Measurements from ENCODE around the gene CTNNBIP1. TPM values are rescaled to one million over a fixed set of nuclear protein-coding genes. Genes with fewer than 3 reads are reported as not detected.

Gene CTNNBIP1
- polyA plus RNA-seq, 1 donor from 2014 or later = 69.3 TPM

DNA sequence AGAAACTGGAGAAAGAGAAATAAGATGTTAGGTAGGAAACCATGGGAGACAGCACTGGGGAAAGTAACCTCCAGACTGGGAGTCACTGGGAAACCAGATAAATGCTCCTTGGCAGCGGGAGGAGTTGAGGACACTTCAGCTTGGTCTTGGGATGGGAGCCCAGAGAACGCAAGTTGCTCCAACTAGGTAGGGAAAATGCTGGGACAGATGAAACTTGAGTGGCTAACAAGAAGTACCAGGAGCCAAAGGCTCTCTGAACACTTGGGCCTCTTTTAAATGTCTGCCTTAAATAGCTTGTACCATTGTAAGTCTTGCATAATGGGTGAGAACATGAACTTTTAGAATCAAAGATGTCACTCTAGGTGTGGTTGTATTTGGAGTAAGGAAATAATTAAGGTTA is 36.2 kb upstream of the CTNNBIP1 start:
- H3K27ac ChIP-seq (ENCODE audit: low read length) = no peak overlapping the region
- H3K4me3 ChIP-seq (ENCODE audit: low read length) = no peak overlapping the region
- peaks cover 13% of the 10 kb centered on the region for H3K79me2 ChIP-seq (replicated peaks; ENCODE audit: insufficient read depth, low read length)
- TF ChIP-seq EP300 (conservative IDR thresholded peaks at IDR 0.05; ENCODE audit: poor library complexity, severe bottlenecking) = no peak
- TF ChIP-seq, protein P1, sequence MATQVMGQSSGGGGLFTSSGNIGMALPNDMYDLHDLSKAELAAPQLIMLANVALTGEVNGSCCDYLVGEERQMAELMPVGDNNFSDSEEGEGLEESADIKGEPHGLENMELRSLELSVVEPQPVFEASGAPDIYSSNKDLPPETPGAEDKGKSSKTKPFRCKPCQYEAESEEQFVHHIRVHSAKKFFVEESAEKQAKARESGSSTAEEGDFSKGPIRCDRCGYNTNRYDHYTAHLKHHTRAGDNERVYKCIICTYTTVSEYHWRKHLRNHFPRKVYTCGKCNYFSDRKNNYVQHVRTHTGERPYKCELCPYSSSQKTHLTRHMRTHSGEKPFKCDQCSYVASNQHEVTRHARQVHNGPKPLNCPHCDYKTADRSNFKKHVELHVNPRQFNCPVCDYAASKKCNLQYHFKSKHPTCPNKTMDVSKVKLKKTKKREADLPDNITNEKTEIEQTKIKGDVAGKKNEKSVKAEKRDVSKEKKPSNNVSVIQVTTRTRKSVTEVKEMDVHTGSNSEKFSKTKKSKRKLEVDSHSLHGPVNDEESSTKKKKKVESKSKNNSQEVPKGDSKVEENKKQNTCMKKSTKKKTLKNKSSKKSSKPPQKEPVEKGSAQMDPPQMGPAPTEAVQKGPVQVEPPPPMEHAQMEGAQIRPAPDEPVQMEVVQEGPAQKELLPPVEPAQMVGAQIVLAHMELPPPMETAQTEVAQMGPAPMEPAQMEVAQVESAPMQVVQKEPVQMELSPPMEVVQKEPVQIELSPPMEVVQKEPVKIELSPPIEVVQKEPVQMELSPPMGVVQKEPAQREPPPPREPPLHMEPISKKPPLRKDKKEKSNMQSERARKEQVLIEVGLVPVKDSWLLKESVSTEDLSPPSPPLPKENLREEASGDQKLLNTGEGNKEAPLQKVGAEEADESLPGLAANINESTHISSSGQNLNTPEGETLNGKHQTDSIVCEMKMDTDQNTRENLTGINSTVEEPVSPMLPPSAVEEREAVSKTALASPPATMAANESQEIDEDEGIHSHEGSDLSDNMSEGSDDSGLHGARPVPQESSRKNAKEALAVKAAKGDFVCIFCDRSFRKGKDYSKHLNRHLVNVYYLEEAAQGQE (IDR thresholded peaks at IDR 0.05; ENCODE audit: borderline replicate concordance) = no peak
- H2AFZ ChIP-seq (ENCODE audit: low read depth, low read length) = no peak overlapping the region
- H3F3A ChIP-seq (ENCODE audit: insufficient read depth, low read length, poor library complexity, severe bottlenecking) = no peaks in the 10 kb centered on the region
- no peaks in the 10 kb centered on the region for H3K9me2 ChIP-seq (ENCODE audit: insufficient read depth, low read length)
- no peak overlapping the region for H3K4me2 ChIP-seq (ENCODE audit: low read length)
- no peaks in the 10 kb centered on the region for H4K20me1 ChIP-seq (ENCODE audit: insufficient read depth)
- H3K27me3 ChIP-seq (ENCODE audit: insufficient read depth, low read depth, low read length) = no peaks in the 10 kb centered on the region
- H3K36me3 ChIP-seq (ENCODE audit: insufficient read depth, low read length) = no peaks in the 10 kb centered on the region
- no peaks in the 10 kb centered on the region for H3K9me3 ChIP-seq (ENCODE audit: low read length)
- H3K9ac ChIP-seq (ENCODE audit: low read length) = no peak overlapping the region

GRCh38 chr1:9942939-9943788 is 33.1 kb upstream of the CTNNBIP1 start, which contains the start of the genes LZIC and NMNAT1:
Gene LZIC, minus strand, starts transcription at chr1:9943391. Its CDS starts 6,772 bp downstream, at chr1:9936619.
Gene NMNAT1, plus strand, starts transcription at chr1:9943475. Its CDS starts 28,599 bp downstream, at chr1:9972074.
- Histone ChIP-seq H3F3A (ENCODE audit: insufficient read depth, low read length, poor library complexity, severe bottlenecking) (no peaks in the 10 kb centered on the region), H3K9me2 (ENCODE audit: insufficient read depth, low read length) (no peaks in the 10 kb centered on the region), H3K27ac (ENCODE audit: low read length) (peak within 1 kb of the TSS; percentile 67), H3K9me3 (ENCODE audit: low read length) (no peaks in the 10 kb centered on the region), H3K4me3 (ENCODE audit: low read length) (peak within 1 kb of the TSS; percentile 85), H3K79me2 (replicated peaks; ENCODE audit: insufficient read depth, low read length) (peaks cover 13% of the 10 kb centered on the region), H2AFZ (ENCODE audit: low read depth, low read length) (peak within 1 kb of the TSS; percentile 94), H3K36me3 (ENCODE audit: insufficient read depth, low read length) (no peaks in the 10 kb centered on the region), H4K20me1 (ENCODE audit: insufficient read depth) (no peaks in the 10 kb centered on the region), H3K27me3 (ENCODE audit: insufficient read depth, low read depth, low read length) (no peaks in the 10 kb centered on the region), H3K9ac (ENCODE audit: low read length) (peak within 1 kb of the TSS; percentile 83), H3K4me2 (ENCODE audit: low read length) (peak within 1 kb of the TSS; percentile 86)
- TF ChIP-seq MXI1 (conservative IDR thresholded peaks at IDR 0.05; ENCODE audit: poor library complexity, severe bottlenecking) (peak; percentile 82), EP300 (conservative IDR thresholded peaks at IDR 0.05; ENCODE audit: poor library complexity, severe bottlenecking) (peak; percentile 35), TAF1 (IDR thresholded peaks at IDR 0.05; ENCODE audit: low read depth) (peak; percentile 89), SMC3 (conservative IDR thresholded peaks at IDR 0.05; ENCODE audit: poor library complexity) (peak; percentile 30), POLR2AphosphoS5 (IDR thresholded peaks at IDR 0.05) (peak; percentile 82), EZH2 (IDR thresholded peaks at IDR 0.05; ENCODE audit: borderline replicate concordance, insufficient read depth, low read length, poor library complexity, severe bottlenecking) (no peak), RAD21 (conservative IDR thresholded peaks at IDR 0.05) (peak; percentile 21)
- TF ChIP-seq, protein P1 (IDR thresholded peaks at IDR 0.05; ENCODE audit: borderline replicate concordance) = peak; percentile 64
- TF ChIP-seq, protein P2, sequence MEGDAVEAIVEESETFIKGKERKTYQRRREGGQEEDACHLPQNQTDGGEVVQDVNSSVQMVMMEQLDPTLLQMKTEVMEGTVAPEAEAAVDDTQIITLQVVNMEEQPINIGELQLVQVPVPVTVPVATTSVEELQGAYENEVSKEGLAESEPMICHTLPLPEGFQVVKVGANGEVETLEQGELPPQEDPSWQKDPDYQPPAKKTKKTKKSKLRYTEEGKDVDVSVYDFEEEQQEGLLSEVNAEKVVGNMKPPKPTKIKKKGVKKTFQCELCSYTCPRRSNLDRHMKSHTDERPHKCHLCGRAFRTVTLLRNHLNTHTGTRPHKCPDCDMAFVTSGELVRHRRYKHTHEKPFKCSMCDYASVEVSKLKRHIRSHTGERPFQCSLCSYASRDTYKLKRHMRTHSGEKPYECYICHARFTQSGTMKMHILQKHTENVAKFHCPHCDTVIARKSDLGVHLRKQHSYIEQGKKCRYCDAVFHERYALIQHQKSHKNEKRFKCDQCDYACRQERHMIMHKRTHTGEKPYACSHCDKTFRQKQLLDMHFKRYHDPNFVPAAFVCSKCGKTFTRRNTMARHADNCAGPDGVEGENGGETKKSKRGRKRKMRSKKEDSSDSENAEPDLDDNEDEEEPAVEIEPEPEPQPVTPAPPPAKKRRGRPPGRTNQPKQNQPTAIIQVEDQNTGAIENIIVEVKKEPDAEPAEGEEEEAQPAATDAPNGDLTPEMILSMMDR (IDR thresholded peaks at IDR 0.05; ENCODE audit: poor library complexity, severe bottlenecking) = no peak
